Activated CD4-positive, CD25-positive, alpha-beta regulatory T cell treated with anti-CD3 and anti-CD28 coated beads, Interleukin-2, amount 50 U/mL, for 24 hours (primary cell): Measurements from ENCODE around the gene BRSK1.

Experiments
- ATAC-seq, 2 donors: fragments of 150-1000 bp; cut with Tn5 transposase; one replicate each; pipeline ENCODE4 v1.10.0; 2021; ENCODE audit warnings: mild to moderate bottlenecking in 1 of 2, moderate library complexity in 1 of 2

The BRSK1 gene

GRCh38 chr19:55254625-55254977 is 29.2 kb upstream of the BRSK1 start:
- no peak for ATAC-seq

- ATAC-seq = peak; percentile 27 to 33
Measured at GRCh38 chr19:55255618-55256423, 28.0 kb upstream of the BRSK1 start.

GRCh38 chr19:55256562-55257460 is 27.0 kb upstream of the BRSK1 start:
- no peak for ATAC-seq

- ATAC-seq = no peak
Measured at GRCh38 chr19:55257461-55258420, 26.1 kb upstream of the BRSK1 start.

- ATAC-seq = peak; percentile 2 to 5
Measured at GRCh38 chr19:55258476-55258827, 25.3 kb upstream of the BRSK1 start.

GRCh38 chr19:55258828-55259539 is 24.8 kb upstream of the BRSK1 start, which contains the start of gene PPP6R1:
Gene PPP6R1, minus strand, starts transcription at chr19:55259017. Its CDS starts 11,914 bp downstream, at chr19:55247103.
- peak; percentile 71 to 74 for ATAC-seq

- ATAC-seq = no peak
Measured at GRCh38 chr19:55259540-55260210, 24.1 kb upstream of the BRSK1 start.

- no peak for ATAC-seq
Measured at GRCh38 chr19:55261671-55262126, 22.1 kb upstream of the BRSK1 start.

GRCh38 chr19:55262359-55262758 is 21.4 kb upstream of the BRSK1 start:
- ATAC-seq = no peak

- no peak for ATAC-seq
Measured at GRCh38 chr19:55264531-55264930, 19.3 kb upstream of the BRSK1 start.

- no peak for ATAC-seq
Measured at GRCh38 chr19:55265173-55265572, 18.6 kb upstream of the BRSK1 start.

GRCh38 chr19:55265723-55266386 is 17.9 kb upstream of the BRSK1 start:
- no peak for ATAC-seq

- no peak for ATAC-seq
Measured at GRCh38 chr19:55266404-55266803, 17.4 kb upstream of the BRSK1 start.

GRCh38 chr19:55266840-55267239 is 17.0 kb upstream of the BRSK1 start:
- no peak for ATAC-seq

- ATAC-seq = no peak
Measured at GRCh38 chr19:55269299-55269698, 14.5 kb upstream of the BRSK1 start.

GRCh38 chr19:55270172-55270942 is 13.4 kb upstream of the BRSK1 start:
- no peak for ATAC-seq

- ATAC-seq = no peak
Measured at GRCh38 chr19:55272142-55272541, 11.7 kb upstream of the BRSK1 start.

GRCh38 chr19:55273978-55274707 is 9.7 kb upstream of the BRSK1 start:
- ATAC-seq = no peak
